Natural killer cell (primary cell): ENCODE data around the gene ATXN7L2. TPM values are rescaled to one million over a fixed set of nuclear protein-coding genes. Genes with fewer than 3 reads are reported as not detected.
A peak's percentile ranks its signal among the peaks of the same experiment; 100 is the strongest.

ENCODE experiments used
- ATAC-seq, 3 donors: fragments of 150-1000 bp in 2 of 3; fragments of 200-7000 bp in 1 of 3; cut with Tn5 transposase; 1 replicate in 1 of 3; 2 replicates in 2 of 3; pipeline ENCODE4 v1.10.0; 2021; ENCODE audit warnings: mild to moderate bottlenecking in 2 of 3, moderate library complexity in 2 of 3
- DNase-seq, 2 donors: peaks; one replicate each; pipeline versions ENCODE4 v3.0.0 to v3.0.0-alpha.2; 2013 to 2021; ENCODE audit warnings: mixed read lengths in 1 of 2
- H3K27ac ChIP-seq: one replicate; pipeline ENCODE4 v1.5.1; 2013; ENCODE audit warnings: mild to moderate bottlenecking, low read length
- H3K27me3 ChIP-seq: one replicate; pipeline ENCODE4 v1.6.1; 2013; ENCODE audit warnings: low read length; ENCODE audit not compliant: control insufficient read depth, insufficient read depth
- H3K36me3 ChIP-seq: one replicate; pipeline ENCODE4 v1.6.1; 2013; ENCODE audit warnings: low read length; ENCODE audit not compliant: control insufficient read depth, insufficient read depth
- H3K4me1 ChIP-seq: one replicate; pipeline ENCODE4 v1.6.1; 2013; ENCODE audit warnings: low read length; ENCODE audit not compliant: control insufficient read depth, insufficient read depth
- H3K4me3 ChIP-seq: one replicate; pipeline ENCODE4 v1.5.1; 2013; ENCODE audit warnings: low read length
- H3K9me3 ChIP-seq: one replicate; pipeline ENCODE4 v1.6.1; 2013; ENCODE audit warnings: low read length; ENCODE audit not compliant: control insufficient read depth, insufficient read depth
- H3K27ac Mint-ChIP-seq, 2 donors: one replicate each; pipeline ENCODE4 v1.8.0; 2022; ENCODE audit warnings: mild to moderate bottlenecking in 2 of 2, mixed read lengths in 2 of 2, moderate library complexity in 1 of 2
- H3K27me3 Mint-ChIP-seq, 2 donors: one replicate each; pipeline ENCODE4 v1.8.0; 2022; ENCODE audit warnings: low read depth in 2 of 2, mixed read lengths in 2 of 2
- H3K36me3 Mint-ChIP-seq: one replicate; pipeline ENCODE4 v1.8.0; 2022; ENCODE audit warnings: mixed read lengths
- H3K4me1 Mint-ChIP-seq, 2 donors: one replicate each; pipeline ENCODE4 v1.8.0; 2022; ENCODE audit warnings: mixed read lengths in 2 of 2
- H3K4me3 Mint-ChIP-seq: one replicate; pipeline ENCODE4 v1.8.0; 2022; ENCODE audit warnings: mild to moderate bottlenecking, moderate library complexity, mixed read lengths
- H3K9me3 Mint-ChIP-seq, 2 donors: one replicate each; pipeline ENCODE4 v1.8.0; 2022; ENCODE audit warnings: mixed read lengths in 2 of 2
- WGBS: methylation state at CpG from one replicate; pipeline ENCODE4 v1.1.7; 2013; ENCODE audit warnings: missing lambda C conversion rate; ENCODE audit not compliant: insufficient coverage; 5-methylcytosine and 5-hydroxymethylcytosine counted together
- intact Hi-C: fragments of 100-400 bp; cut with micrococcal nuclease; formaldehyde crosslinking; loops from one replicate; pipeline ENCODE4 v1.14.2; 2022
- total RNA-seq, 4 donors: library from RNA; stranded (reverse); fragments of 120-200 nt in 1 of 4; gene quantifications; one replicate each; pipeline versions ENCODE4 v1.2.3 to v1.2.4, GENCODE V29; 2013 to 2022
- TF ChIP-seq, protein P1 (sequence below): fragments of 200-600 bp; IDR thresholded peaks from one replicate; pipeline ENCODE4 v1.8.0; 2022; ENCODE audit warnings: antibody characterized with exemption

Gene ATXN7L2
- total RNA-seq, 3 donors from 2014 or later (not counting 1 experiment from before 2014, with no cell fraction given) = 16.4 to 18.5 (median 18.3) TPM

DNA sequence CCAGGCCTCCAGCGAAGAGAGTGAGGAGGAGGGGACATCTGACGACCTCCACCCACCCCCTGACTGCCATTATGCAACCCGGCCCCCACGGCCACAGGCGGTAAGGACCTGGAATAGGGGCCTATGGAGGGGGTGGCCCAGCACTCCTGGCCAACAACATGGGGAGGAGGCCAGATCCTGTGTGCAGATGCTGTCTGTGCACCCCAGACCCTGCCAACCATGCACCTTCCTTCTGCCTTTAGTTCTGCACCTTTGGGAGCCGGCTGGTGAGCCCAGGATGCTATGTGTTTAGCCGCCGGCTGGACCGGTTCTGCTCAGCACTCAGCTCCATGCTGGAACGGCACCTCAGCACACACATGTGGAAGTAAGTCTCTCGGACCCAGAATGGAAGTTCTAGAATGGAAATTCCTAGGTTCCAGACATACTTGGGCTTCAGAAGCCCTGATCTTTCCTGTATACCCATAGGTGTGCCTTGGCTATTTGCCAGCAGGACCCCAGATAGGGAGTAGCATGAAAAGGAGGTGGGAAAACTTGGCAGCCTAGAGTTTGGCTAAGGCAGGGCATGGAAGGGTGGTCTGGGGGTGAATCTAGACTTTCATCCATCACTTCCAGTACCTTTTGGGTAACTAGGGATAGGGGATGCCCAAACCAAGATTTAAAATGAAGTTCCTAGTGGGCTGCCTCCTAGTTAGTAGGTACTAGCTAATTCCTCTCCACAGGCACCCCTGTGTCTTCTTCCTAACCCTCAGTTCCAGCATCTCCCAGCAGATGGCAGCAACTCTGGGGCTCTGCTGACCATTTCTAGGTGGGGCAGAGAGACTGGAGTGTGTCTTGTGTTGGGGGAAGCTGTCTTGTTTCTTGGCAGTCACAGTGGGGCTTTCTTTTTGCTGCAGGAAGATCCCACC is 6.6 kb downstream of the ATXN7L2 start:
- H3K27ac Mint-ChIP-seq = no peak overlapping the region
- no peak overlapping the region for H3K4me3 ChIP-seq
- H3K4me1 ChIP-seq = peaks cover 25% of the 10 kb centered on the region
- intact Hi-C loops = loop anchor here (1.0 to 5.0 kb wide), 2 partner anchors 42 to 228 kb away; no protein-coding TSS in a partner anchor
- H3K4me3 Mint-ChIP-seq = peak overlapping the region; percentile 25
- H3K36me3 ChIP-seq = no peaks in the 10 kb centered on the region
- peak; percentile 68 to 84 for DNase-seq
- no peaks in the 10 kb centered on the region for H3K36me3 Mint-ChIP-seq
- WGBS = 95% methylated on average over 11 of the region's 11 CpGs
- H3K9me3 ChIP-seq = no peaks in the 10 kb centered on the region
- no peaks in the 10 kb centered on the region for H3K27me3 ChIP-seq
- no peaks in the 10 kb centered on the region for H3K27me3 Mint-ChIP-seq
- no peaks in the 10 kb centered on the region for H3K9me3 Mint-ChIP-seq
- H3K4me1 Mint-ChIP-seq = peaks cover 0 to 22% of the 10 kb centered on the region in 2 donors
- TF ChIP-seq, protein P1, sequence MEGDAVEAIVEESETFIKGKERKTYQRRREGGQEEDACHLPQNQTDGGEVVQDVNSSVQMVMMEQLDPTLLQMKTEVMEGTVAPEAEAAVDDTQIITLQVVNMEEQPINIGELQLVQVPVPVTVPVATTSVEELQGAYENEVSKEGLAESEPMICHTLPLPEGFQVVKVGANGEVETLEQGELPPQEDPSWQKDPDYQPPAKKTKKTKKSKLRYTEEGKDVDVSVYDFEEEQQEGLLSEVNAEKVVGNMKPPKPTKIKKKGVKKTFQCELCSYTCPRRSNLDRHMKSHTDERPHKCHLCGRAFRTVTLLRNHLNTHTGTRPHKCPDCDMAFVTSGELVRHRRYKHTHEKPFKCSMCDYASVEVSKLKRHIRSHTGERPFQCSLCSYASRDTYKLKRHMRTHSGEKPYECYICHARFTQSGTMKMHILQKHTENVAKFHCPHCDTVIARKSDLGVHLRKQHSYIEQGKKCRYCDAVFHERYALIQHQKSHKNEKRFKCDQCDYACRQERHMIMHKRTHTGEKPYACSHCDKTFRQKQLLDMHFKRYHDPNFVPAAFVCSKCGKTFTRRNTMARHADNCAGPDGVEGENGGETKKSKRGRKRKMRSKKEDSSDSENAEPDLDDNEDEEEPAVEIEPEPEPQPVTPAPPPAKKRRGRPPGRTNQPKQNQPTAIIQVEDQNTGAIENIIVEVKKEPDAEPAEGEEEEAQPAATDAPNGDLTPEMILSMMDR = peak; percentile 79
- H3K27ac ChIP-seq = no peak overlapping the region
- peak; percentile 41 to 54 (median 53) for ATAC-seq

DNA sequence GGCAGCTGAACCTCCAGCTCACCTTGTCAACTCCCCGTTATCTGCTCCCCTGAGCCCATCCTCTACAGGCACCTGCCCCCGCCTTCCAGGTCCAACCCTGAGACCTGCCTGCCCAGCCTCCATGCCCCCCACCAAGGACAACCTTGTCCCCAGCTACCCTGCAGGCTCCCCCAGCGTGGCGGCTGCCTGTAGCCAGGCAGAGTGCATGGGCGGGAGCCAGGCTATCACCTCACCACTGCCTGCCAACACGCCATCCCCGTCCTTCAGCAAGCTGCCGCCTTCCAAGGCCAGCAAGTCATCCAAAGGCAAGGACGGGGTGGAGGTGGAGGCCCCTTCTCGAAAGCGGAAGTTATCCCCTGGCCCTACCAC is 7.2 kb downstream of the ATXN7L2 start:
- H3K27me3 Mint-ChIP-seq = no peaks in the 10 kb centered on the region
- H3K36me3 Mint-ChIP-seq = peaks cover under 1% of the 10 kb centered on the region
- Histone ChIP-seq H3K27me3 (no peaks in the 10 kb centered on the region), H3K4me3 (no peak overlapping the region), H3K27ac (no peak overlapping the region), H3K4me1 (peaks cover 32% of the 10 kb centered on the region), H3K36me3 (peaks cover 4% of the 10 kb centered on the region), H3K9me3 (no peaks in the 10 kb centered on the region)
- no peak for ATAC-seq
- intact Hi-C loops = loop anchor here (1.0 to 5.0 kb wide), 2 partner anchors 41 to 229 kb away; no protein-coding TSS in a partner anchor
- 92% methylated on average over 11 of the region's 11 CpGs for WGBS
- H3K4me3 Mint-ChIP-seq = no peak overlapping the region
- H3K27ac Mint-ChIP-seq = no peak overlapping the region
- TF ChIP-seq, protein P1 = no peak
- no peak for DNase-seq
- no peaks in the 10 kb centered on the region for H3K9me3 Mint-ChIP-seq
- peaks cover 5 to 25% of the 10 kb centered on the region in 2 donors for H3K4me1 Mint-ChIP-seq

DNA sequence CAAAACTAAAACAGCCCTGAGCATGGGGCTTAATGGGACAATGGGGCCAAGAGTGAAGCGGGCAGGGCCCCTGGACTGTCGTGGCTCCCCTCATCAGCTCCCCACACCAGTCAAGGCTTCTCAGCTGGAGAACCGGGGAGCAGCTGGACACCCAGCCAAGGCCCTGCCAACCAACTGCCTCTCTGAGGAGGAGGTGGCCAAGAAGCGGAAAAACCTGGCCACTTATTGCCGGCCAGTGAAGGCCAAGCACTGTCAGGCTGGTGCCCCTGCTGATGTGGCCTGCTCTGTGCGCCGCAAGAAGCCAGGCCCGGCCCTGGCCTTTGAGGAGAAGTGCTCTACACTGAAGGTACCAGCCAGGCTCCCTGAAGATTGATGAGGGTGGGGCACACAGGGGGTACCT is 7.7 kb downstream of the ATXN7L2 start:
- Mint-ChIP-seq H3K4me1 (peaks cover 10 to 30% of the 10 kb centered on the region in 2 donors), H3K27me3 (no peaks in the 10 kb centered on the region), H3K36me3 (peaks cover 5% of the 10 kb centered on the region), H3K4me3 (no peak overlapping the region), H3K27ac (no peak overlapping the region), H3K9me3 (no peaks in the 10 kb centered on the region)
- Histone ChIP-seq H3K36me3 (peaks cover 9% of the 10 kb centered on the region), H3K27me3 (no peaks in the 10 kb centered on the region), H3K4me1 (peaks cover 35% of the 10 kb centered on the region), H3K9me3 (no peaks in the 10 kb centered on the region), H3K4me3 (no peak overlapping the region), H3K27ac (no peak overlapping the region)
- intact Hi-C loops = loop anchor here (5.0 kb wide), 1 partner anchor 229 kb away; no protein-coding TSS in a partner anchor
- WGBS = 98% methylated on average over 8 of the region's 8 CpGs
- TF ChIP-seq, protein P1 = no peak
- ATAC-seq (no peak), DNase-seq (no peak)
